Stomach (tissue), 9 donors: ENCODE data around the gene MAPK14. TPM values are rescaled to one million over a fixed set of nuclear protein-coding genes. Genes with fewer than 3 reads are reported as not detected.

Experiments
- DNase-seq, 2 donors: peaks; one replicate each; pipeline versions ENCODE4 v3.0.0 to v3.0.0-alpha.2; 2013 to 2019
- H3K27ac ChIP-seq, 5 donors: fragments of 200-600 bp in 4 of 5; sonication (generic) in 4 of 5; one replicate each; pipeline ENCODE4 v1.5.1; 2013 to 2019; ENCODE audit warnings: mild to moderate bottlenecking in 1 of 5, moderate library complexity in 1 of 5
- H3K27me3 ChIP-seq, 3 donors: fragments of 200-600 bp; sonication (generic); one replicate each; pipeline ENCODE4 v1.5.1; 2017 to 2019; ENCODE audit warnings: mixed run types in 1 of 3
- H3K36me3 ChIP-seq, 4 donors: fragments of 200-600 bp; sonication (generic); 1 replicate in 3 of 4; 2 replicates in 1 of 4; pipeline ENCODE4 v1.5.1; 2016 to 2019
- H3K4me1 ChIP-seq, 4 donors: fragments of 200-600 bp; sonication (generic); one replicate each; pipeline ENCODE4 v1.5.1; 2016 to 2019
- H3K4me3 ChIP-seq, 4 donors: fragments of 200-600 bp; sonication (generic) in 3 of 4; one replicate each; pipeline ENCODE4 v1.5.1; 2016 to 2019; ENCODE audit warnings: mild to moderate bottlenecking in 1 of 4
- H3K9me3 ChIP-seq, 4 donors: fragments of 200-600 bp; sonication (generic); one replicate each; pipeline ENCODE4 v1.5.1; 2016 to 2019
- CTCF ChIP-seq, 7 experiments: fragments of 450-650 bp in 4 of 7; fragments of 200-600 bp in 3 of 7; sonication (generic) in 3 of 7; IDR thresholded peaks; one replicate each; pipeline ENCODE4 v1.5.1; 2016 to 2019; ENCODE audit warnings: antibody characterized with exemption in 7 of 7, control low read depth in 2 of 7, mild to moderate bottlenecking in 1 of 7
- EP300 ChIP-seq: sonication (generic); formaldehyde crosslinking; IDR thresholded peaks from one replicate; pipeline ENCODE4 v1.6.1; 2017; ENCODE audit warnings: antibody characterized with exemption
- POLR2A ChIP-seq, 4 donors: fragments of 450-650 bp; IDR thresholded peaks; one replicate each; pipeline ENCODE4 v1.6.1; 2016; ENCODE audit warnings: antibody characterized with exemption in 4 of 4, control low read depth in 2 of 4, mild to moderate bottlenecking in 1 of 4, moderate library complexity in 1 of 4
- POLR2AphosphoS5 ChIP-seq, 3 donors: sonication (generic); formaldehyde crosslinking; IDR thresholded peaks; one replicate each; pipeline ENCODE4 v1.6.1; 2016; ENCODE audit warnings: antibody characterized with exemption in 3 of 3
- WGBS, 5 donors: extraction: QIAGEN DNeasy Blood & Tissue Kit in 3 of 5; methylation state at CpG; one replicate each; pipeline versions ENCODE4 v1.1.5 to v1.1.7; 2013 to 2018; 5-methylcytosine and 5-hydroxymethylcytosine counted together
- intact Hi-C: fragments of 100-400 bp; cut with DNase I; formaldehyde crosslinking; loops from one replicate; pipeline ENCODE4 v1.15.1; 2023; ENCODE audit warnings: low total_unique reads
- polyA plus RNA-seq, 3 donors: library from polyadenylated mRNA; stranded (reverse); fragments of 200-250 nt; gene quantifications; one replicate each; pipeline ENCODE4 v1.2.3, GENCODE V29; 2013
- total RNA-seq, 5 donors: library from RNA; depleted of rRNA; stranded (reverse); fragments of >200 nt; gene quantifications; one replicate each; pipeline versions ENCODE4 v1.1.0 to v1.2.3, GENCODE V29; 2014 to 2016
- donor health status: healthy with polysubstance abuse.
- donor health status: Bipolar disorder and iron deficiency.
- donor health status: healthy.

MAPK14 gene
- total and polyA plus RNA-seq, 8 donors: 12.3 to 297 (median 35.9) TPM

- H3K36me3 ChIP-seq: no peaks in the 10 kb centered on the region
- no peaks in the 10 kb centered on the region for H3K9me3 ChIP-seq
- peaks cover 0 to 15% (median 4%) of the 10 kb centered on the region in 3 donors for H3K27me3 ChIP-seq
- peaks cover 0 to 3% (median under 1%) of the 10 kb centered on the region in 4 donors for H3K4me1 ChIP-seq
- TF ChIP-seq EP300 (no peak), POLR2AphosphoS5 (IDR thresholded peaks at IDR 0.05) (no peak), CTCF (IDR thresholded peaks at IDR 0.05) (no peak), POLR2A (IDR thresholded peaks at IDR 0.05) (no peak)
- intact Hi-C loops: no loop called here
- WGBS, 5 donors: 85 to 94% (median 88%) methylated on average over 11 of the region's 11 CpGs
- DNase-seq: no peak
- no peak overlapping the region for H3K4me3 ChIP-seq
- peak overlapping the region in 1 of 5 donors; percentile 54 for H3K27ac ChIP-seq
These were observed 8.4 kb upstream of the MAPK14 start for GRCh38 chr6:36019167-36019566.

DNA sequence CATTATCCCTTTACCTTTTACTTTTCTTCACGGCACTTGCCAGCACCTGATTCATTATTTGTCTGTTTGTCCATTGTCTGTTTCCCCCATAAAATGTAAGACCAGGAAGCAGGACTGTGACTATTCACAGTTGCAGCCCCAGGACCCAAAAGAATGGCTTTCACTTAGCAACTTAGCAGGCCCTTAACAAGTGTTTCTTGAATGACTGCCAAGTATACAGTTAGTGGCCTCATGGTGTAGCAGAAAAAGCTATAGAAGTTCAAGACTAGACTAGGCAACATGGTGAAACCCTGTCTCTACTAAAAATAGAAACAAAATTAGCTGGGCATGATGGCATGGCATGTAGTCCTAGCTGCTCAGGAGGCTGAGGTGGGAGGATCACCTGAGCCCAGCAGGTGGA lies 7.5 kb upstream of the MAPK14 start:
- Histone ChIP-seq H3K27ac (peak overlapping the region in 1 of 5 donors; percentile 12), H3K4me1 (peaks cover 0 to 8% (median 3%) of the 10 kb centered on the region in 4 donors), H3K36me3 (no peaks in the 10 kb centered on the region), H3K4me3 (no peak overlapping the region), H3K9me3 (no peaks in the 10 kb centered on the region), H3K27me3 (peaks cover 0 to 22% (median 10%) of the 10 kb centered on the region in 3 donors)
- no peak for TF ChIP-seq EP300
- DNase-seq: no peak
- WGBS, 5 donors: 0 to 54% (median 38%) methylated on average over 1 of the region's 1 CpG
- intact Hi-C loops: loop anchor here (10.0 kb wide), 1 partner anchor 165 kb away; no protein-coding TSS in a partner anchor

DNA sequence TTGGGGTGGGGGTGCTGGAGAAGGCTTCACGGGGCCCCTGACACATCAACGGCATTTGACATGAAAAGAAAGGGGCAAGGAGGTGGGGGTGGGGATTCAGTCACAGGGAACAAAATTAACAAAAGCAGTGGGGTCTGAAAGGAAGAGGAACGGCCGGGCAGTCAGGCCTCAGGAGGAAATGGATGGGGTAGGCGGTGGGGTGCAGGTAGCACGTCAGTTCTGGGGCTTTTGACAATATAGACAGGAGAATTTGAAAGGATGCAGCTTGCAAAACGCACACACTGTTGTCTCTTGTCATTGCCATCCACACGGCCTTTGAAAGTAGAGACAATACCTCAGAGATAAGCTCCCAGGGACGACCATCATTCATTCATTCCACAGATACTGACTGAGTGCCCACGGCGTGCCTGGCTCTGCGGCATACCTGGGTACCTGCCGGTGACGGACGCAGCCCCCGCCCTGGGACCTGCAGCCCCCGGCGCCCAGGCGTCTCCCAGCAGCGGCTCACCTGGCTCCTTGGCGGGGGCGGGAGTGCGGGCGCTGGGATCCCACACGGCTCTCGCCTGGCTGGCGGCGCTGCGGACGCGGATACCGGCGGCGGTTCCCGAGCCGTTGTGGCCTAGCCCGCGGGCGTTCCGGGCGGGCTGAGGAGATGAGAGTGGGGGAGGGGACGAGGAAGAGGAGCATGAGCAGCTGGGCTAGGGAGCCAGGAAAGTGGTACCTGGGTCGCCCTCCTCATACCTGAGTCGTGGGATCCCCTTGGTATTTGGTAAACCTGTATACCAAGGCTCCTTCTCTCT lies 3.4 kb upstream of the MAPK14 start, which contains the start of gene SLC26A8:
Gene SLC26A8, minus strand, starts transcription at position 646 of the 800 bp plus-strand sequence. CDS start 4,934 bp downstream, outside the sequence.
- Histone ChIP-seq H3K4me1 (peaks cover 0 to 22% (median 4%) of the 10 kb centered on the region in 4 donors), H3K27me3 (peaks cover 0 to 22% (median 10%) of the 10 kb centered on the region in 3 donors), H3K27ac (no peak within 1 kb of the TSS), H3K36me3 (no peaks in the 10 kb centered on the region), H3K9me3 (no peaks in the 10 kb centered on the region), H3K4me3 (peak within 1 kb of the TSS in 3 of 4 donors; percentile 12 to 28 (median 18))
- TF ChIP-seq CTCF (IDR thresholded peaks at IDR 0.05) (no peak), POLR2A (IDR thresholded peaks at IDR 0.05) (no peak), POLR2AphosphoS5 (IDR thresholded peaks at IDR 0.05) (no peak), EP300 (no peak)
- intact Hi-C loops: loop anchor here (10.0 kb wide), 1 partner anchor 161 kb away; no protein-coding TSS in a partner anchor
- DNase-seq: peak in 1 of 2 donors; percentile 50
- 17 to 40% (median 18%) methylated on average over 16 to 44 of the region's 44 CpGs for WGBS, 5 donors

GRCh38 chr6:36025260-36025931 lies 2.2 kb upstream of the MAPK14 start:
- H3K9me3 ChIP-seq: no peaks in the 10 kb centered on the region
- H3K4me3 ChIP-seq: no peak overlapping the region
- H3K36me3 ChIP-seq: no peaks in the 10 kb centered on the region
- peaks cover 7 to 33% (median 14%) of the 10 kb centered on the region in 4 donors for H3K4me1 ChIP-seq
- H3K27me3 ChIP-seq: peaks cover 0 to 22% (median 10%) of the 10 kb centered on the region in 3 donors
- H3K27ac ChIP-seq: no peak overlapping the region
- TF ChIP-seq CTCF (IDR thresholded peaks at IDR 0.05) (no peak), POLR2A (IDR thresholded peaks at IDR 0.05) (no peak), POLR2AphosphoS5 (IDR thresholded peaks at IDR 0.05) (no peak), EP300 (no peak)
- intact Hi-C loops: loop anchor here (5.0 to 10.0 kb wide), 2 partner anchors 72 to 159 kb away; no protein-coding TSS in a partner anchor
- 75 to 94% (median 90%) methylated on average over 1 of the region's 1 CpG for WGBS, 5 donors
- peak in 1 of 2 donors; percentile 49 for DNase-seq
